OCI-LY7 (cell line): ENCODE data around the gene SPATA21.

Experiments
- EZH2phosphoT487 ChIP-seq: fragments of 200-600 bp; sonication (generic); IDR thresholded peaks from 2 replicates; pipeline ENCODE4 v1.6.1; 2018; ENCODE audit warnings: low read depth, borderline replicate concordance, mild to moderate bottlenecking, mixed run types, antibody characterized with exemption, low read length, moderate library complexity, mixed read lengths
- TF ChIP-seq, protein P1 (sequence below): fragments of 200-600 bp; sonication (generic); conservative IDR thresholded peaks from 2 replicates; pipeline ENCODE4 v1.5.1; 2014; ENCODE audit warnings: mild to moderate bottlenecking, antibody characterized with exemption, low read length, moderate library complexity, mixed read lengths

DNA sequence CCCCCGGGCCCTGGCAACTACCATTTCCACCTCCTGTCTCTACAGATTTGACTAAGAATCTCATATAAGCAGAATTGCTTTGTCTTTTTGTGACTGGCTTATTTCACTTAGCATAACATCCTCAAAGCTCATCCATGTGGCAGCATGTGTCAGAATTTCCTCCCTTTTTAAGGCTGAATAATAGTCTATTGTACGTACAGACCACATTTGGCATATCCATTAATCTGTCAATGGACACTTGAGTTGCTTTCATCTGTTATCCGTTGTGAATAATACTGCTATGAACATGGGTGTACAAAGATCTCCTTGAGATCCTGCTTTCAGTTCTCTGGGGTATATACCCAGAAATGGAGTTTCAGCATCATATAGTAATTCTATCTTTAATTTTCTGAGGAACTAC is 24.0 kb downstream of the SPATA21 start:
- TF ChIP-seq, protein P1, sequence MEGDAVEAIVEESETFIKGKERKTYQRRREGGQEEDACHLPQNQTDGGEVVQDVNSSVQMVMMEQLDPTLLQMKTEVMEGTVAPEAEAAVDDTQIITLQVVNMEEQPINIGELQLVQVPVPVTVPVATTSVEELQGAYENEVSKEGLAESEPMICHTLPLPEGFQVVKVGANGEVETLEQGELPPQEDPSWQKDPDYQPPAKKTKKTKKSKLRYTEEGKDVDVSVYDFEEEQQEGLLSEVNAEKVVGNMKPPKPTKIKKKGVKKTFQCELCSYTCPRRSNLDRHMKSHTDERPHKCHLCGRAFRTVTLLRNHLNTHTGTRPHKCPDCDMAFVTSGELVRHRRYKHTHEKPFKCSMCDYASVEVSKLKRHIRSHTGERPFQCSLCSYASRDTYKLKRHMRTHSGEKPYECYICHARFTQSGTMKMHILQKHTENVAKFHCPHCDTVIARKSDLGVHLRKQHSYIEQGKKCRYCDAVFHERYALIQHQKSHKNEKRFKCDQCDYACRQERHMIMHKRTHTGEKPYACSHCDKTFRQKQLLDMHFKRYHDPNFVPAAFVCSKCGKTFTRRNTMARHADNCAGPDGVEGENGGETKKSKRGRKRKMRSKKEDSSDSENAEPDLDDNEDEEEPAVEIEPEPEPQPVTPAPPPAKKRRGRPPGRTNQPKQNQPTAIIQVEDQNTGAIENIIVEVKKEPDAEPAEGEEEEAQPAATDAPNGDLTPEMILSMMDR, result no peak
- no peak for TF ChIP-seq EZH2phosphoT487
